Colon (tissue), 2 donors: ENCODE results near the gene DLG1.
"Not testable (repeated sequence)": the region's sequence is repeated elsewhere in the genome, so short reads cannot be mapped to it uniquely, and the experiment has no call there.

Experiments used
- FAIRE-seq: peaks from 2 replicates; lab custom pipeline; 2012; peaks lifted over from hg19 to GRCh38; lab: Jason Lieb, UNC
- donor health status: control.
- donor health status: control.

Gene DLG1

DNA sequence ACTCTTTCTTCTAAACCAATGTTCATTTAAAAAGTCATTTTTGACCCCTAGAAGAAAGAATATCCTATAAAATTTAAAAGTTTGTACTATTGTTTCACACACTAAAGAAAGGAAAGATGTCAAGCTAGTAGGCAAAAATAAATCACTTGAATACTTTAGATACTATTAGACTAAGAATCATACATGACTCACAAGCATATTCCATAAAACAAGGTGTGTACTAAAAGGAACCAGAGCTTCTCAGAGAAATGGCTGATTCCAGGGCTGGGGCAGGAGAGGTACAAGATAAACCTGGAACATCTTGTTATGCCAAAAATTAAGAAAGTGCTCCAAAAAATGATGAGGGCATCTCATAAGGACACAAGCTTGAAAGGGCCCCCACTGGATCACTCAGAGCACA is 8.7 kb downstream of the DLG1 start:
- no peak for FAIRE-seq

DNA sequence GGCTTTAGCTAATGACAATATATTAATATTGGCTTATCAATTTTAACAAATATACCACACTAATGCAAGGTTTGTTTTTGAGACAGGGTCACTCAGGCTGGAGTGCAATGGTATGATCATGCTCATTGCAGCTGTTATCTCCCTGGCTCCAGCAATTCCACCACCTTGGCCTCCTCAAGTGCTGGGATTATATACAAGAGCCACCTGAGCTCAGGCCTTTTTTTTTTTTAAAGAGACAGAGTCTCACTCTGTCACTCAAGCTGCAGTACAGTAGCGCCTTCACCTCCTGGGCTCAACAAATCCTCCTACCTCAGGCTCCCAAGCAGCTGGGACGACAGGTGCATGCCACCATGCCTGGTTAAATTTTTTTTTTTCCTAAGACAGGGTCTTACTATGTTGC is 11.7 kb downstream of the DLG1 start:
- FAIRE-seq: no peak

DNA sequence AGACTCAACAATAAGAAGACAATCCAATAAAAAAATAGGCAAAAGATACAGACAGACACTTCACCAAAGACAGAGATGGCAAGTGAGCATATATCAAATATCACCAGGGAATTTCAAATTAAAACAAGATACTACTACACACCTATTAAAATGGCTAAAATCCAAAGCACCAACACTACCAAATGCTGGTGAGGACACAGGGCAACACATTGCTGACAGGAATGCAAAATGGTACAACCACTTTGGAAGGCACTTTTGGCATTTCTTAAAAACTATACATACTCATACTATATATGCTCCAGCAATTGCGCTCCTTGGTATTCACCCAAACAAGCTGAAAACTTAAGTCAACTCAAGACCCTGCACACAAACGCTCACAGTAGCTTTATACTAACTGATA is 12.9 kb downstream of the DLG1 start:
- no peak for FAIRE-seq

GRCh38 chr3:197283045-197283444 is 15.4 kb downstream of the DLG1 start:
- FAIRE-seq: no peak

- FAIRE-seq: no peak
Measured at GRCh38 chr3:197281849-197282248, 16.6 kb downstream of the DLG1 start.

GRCh38 chr3:197280156-197280555 is 18.3 kb downstream of the DLG1 start:
- no peak for FAIRE-seq

DNA sequence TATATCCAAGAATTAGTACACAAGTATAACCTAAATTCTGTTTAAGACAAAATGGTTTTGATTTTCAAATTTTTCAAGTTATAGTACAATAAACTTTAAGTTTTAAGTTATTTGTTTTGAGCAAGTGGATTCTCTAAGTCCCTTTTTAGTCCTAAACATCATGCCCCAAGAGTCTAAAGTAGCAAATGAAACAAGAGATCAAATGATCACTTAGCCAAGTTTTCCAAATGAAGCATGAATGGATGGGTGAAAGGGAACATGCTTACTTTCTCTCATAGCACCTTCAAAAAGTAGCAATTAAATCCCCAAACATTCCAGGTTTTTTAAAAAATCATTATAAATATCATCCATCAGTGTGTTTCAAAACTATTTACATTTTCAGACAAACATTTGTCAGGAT is 19.5 kb downstream of the DLG1 start:
- no peak for FAIRE-seq

- FAIRE-seq: not testable (repeated sequence)
Measured at GRCh38 chr3:197276808-197277207, 21.6 kb downstream of the DLG1 start.

- no peak for FAIRE-seq
Measured at GRCh38 chr3:197270558-197271317, 27.7 kb downstream of the DLG1 start.

- FAIRE-seq: no peak
Measured at GRCh38 chr3:197269024-197269423, 29.4 kb downstream of the DLG1 start.

- FAIRE-seq: no peak
Measured at GRCh38 chr3:197268294-197268693, 30.1 kb downstream of the DLG1 start.

DNA sequence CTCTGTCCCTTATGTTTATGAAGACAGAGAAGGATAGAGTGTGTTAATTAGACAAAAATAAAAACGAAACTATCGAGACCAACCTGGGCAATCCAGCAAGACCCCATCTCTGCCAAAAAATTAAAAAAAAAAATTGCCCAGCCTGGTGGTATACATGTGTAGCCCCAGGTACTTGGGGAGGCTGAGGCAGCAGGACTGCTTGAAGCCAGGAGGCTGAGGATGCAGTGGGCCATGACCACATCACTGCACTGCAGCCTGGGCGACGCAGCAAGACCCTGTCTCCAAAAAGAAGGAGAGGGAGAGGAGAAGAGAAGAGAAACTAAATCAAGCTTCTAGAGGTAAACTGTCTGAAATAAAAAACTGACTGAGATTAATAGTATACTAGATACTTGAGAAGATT is 32.1 kb downstream of the DLG1 start:
- FAIRE-seq: no peak

GRCh38 chr3:197262709-197263108 is 35.7 kb downstream of the DLG1 start:
- no peak for FAIRE-seq

GRCh38 chr3:197261164-197261509 is 37.3 kb downstream of the DLG1 start:
- FAIRE-seq: no peak

GRCh38 chr3:197260491-197261163 is 37.8 kb downstream of the DLG1 start:
- FAIRE-seq: no peak

GRCh38 chr3:197259096-197259495 is 39.3 kb downstream of the DLG1 start:
- no peak for FAIRE-seq

DNA sequence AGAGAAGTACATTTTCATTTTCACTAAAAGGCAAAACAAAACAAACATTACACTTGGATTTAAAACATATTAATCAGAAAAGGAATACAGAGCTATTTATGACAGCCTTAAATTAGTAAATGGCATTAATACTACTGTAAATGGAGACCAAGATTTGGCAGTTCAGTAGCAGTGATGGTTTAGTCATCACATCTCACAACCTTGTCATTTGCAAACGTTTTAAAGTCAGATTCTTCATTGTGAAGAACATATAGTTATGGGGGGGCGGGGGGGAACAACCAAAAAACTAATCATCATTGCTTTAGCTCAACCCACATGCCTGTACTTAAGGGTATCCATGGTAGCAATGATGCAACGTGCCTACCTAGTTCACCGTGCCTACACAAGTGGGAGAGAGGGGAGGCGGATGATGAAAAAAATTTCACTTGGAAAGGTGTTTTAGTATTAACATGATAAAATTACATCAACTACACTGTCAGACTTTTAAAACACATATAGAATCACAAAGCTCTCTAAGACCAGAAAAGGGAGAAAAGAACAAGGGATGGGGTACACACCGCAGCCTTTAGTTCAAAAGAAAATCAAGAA is 40.1 kb downstream of the DLG1 start:
- no peak for FAIRE-seq

GRCh38 chr3:197257711-197258110 is 40.7 kb downstream of the DLG1 start:
- FAIRE-seq: no peak

GRCh38 chr3:197256836-197257444 is 41.5 kb downstream of the DLG1 start:
- FAIRE-seq: no peak

- FAIRE-seq: no peak
Measured at GRCh38 chr3:197256104-197256503, 42.3 kb downstream of the DLG1 start.

DNA sequence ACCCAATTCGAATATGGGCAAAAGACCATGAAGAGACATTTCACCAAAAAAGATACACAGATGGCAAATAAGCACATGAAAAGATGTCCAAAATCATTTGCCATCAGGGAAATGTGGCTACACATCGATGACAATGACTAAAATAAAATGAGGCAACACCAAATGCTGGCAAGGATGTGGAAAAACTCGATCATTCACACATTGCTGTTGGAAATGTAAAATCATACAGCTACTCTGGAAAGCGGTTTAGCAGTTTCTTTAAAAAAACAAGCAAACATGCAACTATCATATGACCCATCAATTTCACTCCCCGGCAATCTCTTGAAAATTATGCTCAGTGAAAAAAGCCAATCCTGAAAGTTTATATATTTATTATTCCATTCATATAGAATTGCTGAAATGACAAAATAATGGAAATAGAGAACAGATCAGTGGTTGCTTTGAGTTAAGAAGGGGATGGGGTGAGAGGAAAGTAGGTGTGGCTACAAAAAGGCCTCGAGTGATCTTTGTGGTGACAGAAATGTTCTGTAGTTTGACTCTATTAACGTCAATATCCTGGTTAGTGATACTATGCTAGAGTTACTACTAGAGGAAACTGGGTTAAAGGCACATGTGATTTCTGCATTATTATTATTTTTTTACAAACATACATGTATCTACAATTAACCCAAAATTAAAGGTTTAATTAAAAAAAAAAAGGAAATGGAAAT is 45.0 kb downstream of the DLG1 start:
- FAIRE-seq: no peak

DNA sequence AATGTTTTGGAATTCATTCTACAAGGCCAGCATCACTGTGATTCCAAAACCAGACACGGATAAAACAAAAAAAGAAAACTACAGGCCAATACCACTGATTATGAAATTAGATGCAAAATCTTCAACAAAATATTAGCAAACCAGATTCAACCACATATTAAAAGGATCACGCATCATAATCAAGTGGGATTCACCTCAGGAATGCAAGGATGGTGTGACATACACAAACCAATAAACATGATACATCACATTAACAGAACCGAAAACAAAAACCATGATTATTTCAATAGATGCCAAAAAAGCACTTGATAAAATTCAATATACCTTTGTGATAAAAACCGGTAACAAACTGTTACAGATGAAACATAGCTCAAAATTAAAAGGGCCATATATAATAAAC is 48.9 kb downstream of the DLG1 start:
- no peak for FAIRE-seq

- no peak for FAIRE-seq
Measured at GRCh38 chr3:197248341-197248740, 50.1 kb downstream of the DLG1 start.
